SK-N-SH (cell line): ENCODE measurements around the gene PLB1. TPM values are rescaled to one million over a fixed set of nuclear protein-coding genes. Genes with fewer than 3 reads are reported as not detected.

Experiments
- CTCF ChIA-PET: fragments of 300-600, 350-600 bp; formaldehyde crosslinking; extraction: SDS; loops from one replicate; lab custom pipeline; 2021; lab: Yijun Ruan, JAX
- POLR2A ChIA-PET: fragments of 350-600 bp; sonication (Branson Sonifier 250); formaldehyde crosslinking; extraction: SDS; loops from one replicate; lab custom pipeline; 2020; ENCODE audit warnings: antibody characterized with exemption, inconsistent platforms; lab: Yijun Ruan, JAX
- DNase-seq: peaks from one replicate; pipeline ENCODE4 v3.0.0; 2012
- H2AFZ ChIP-seq: fragments of 200-600 bp; sonication (generic); 2 replicates; pipeline ENCODE4 v1.8.1; 2016; ENCODE audit warnings: antibody characterized with exemption, mild to moderate bottlenecking, low read depth
- H3F3A ChIP-seq: fragments of 200-600 bp; sonication (generic); replicated peaks from 2 replicates; pipeline ENCODE3; 2016; ENCODE audit warnings: antibody characterized with exemption, mild to moderate bottlenecking; ENCODE audit not compliant: insufficient read depth
- H3K27ac ChIP-seq, 2 experiments: fragments of 200-500 bp in 1 of 2; fragments of 200-600 bp in 1 of 2; sonication (Bioruptor generic) in 1 of 2; sonication (generic), shearing (Covaris generic) in 1 of 2; 2 replicates each; pipeline versions ENCODE4 v1.5.1 to v1.6.1; 2014 to 2016; ENCODE audit warnings: low read depth in 2 of 2, inconsistent platforms in 1 of 2, low read length in 1 of 2, mild to moderate bottlenecking in 1 of 2, mixed read lengths in 1 of 2
- H3K27me3 ChIP-seq: fragments of 200-600 bp; sonication (generic), shearing (Covaris generic); 2 replicates; pipeline ENCODE4 v1.6.1; 2016; ENCODE audit warnings: mixed run types; ENCODE audit not compliant: insufficient read depth
- H3K36me3 ChIP-seq, 2 experiments: fragments of 200-500 bp in 1 of 2; fragments of 200-600 bp in 1 of 2; sonication (Bioruptor generic) in 1 of 2; sonication (generic) in 1 of 2; replicated peaks in 1 of 2; 2 replicates each; pipeline versions ENCODE3 to v1.5.1; 2014 to 2016; ENCODE audit warnings: low read length in 1 of 2, mild to moderate bottlenecking in 1 of 2; ENCODE audit not compliant: insufficient read depth in 2 of 2, control insufficient read depth in 1 of 2
- H3K4me1 ChIP-seq, 2 experiments: fragments of 200-500 bp in 1 of 2; fragments of 200-600 bp in 1 of 2; sonication (Bioruptor generic) in 1 of 2; sonication (generic), shearing (Covaris generic) in 1 of 2; 2 replicates each; pipeline versions ENCODE4 v1.5.1 to v1.6.1; 2014 to 2016; ENCODE audit warnings: low read depth in 1 of 2, low read length in 1 of 2, mixed run types in 1 of 2; ENCODE audit not compliant: insufficient read depth in 2 of 2, control insufficient read depth in 1 of 2
- H3K4me2 ChIP-seq: fragments of 200-600 bp; sonication (generic), shearing (Covaris generic); 2 replicates; pipeline ENCODE4 v1.6.1; 2017; ENCODE audit warnings: mixed run types
- H3K4me3 ChIP-seq, 2 experiments: fragments of 200-500 bp in 1 of 2; fragments of 200-600 bp in 1 of 2; sonication (Bioruptor generic) in 1 of 2; sonication (generic), shearing (Covaris generic) in 1 of 2; 2 replicates each; pipeline versions ENCODE4 v1.5.1 to v1.8.1; 2014 to 2016; ENCODE audit warnings: low read depth in 2 of 2, inconsistent platforms in 1 of 2, low read length in 1 of 2, mild to moderate bottlenecking in 1 of 2, mixed read lengths in 1 of 2, moderate library complexity in 1 of 2
- H3K79me2 ChIP-seq: fragments of 200-600 bp; sonication (generic); 2 replicates; pipeline ENCODE4 v1.8.1; 2017; ENCODE audit warnings: mild to moderate bottlenecking; ENCODE audit not compliant: insufficient read depth
- H3K9ac ChIP-seq: fragments of 200-600 bp; sonication (generic); 2 replicates; pipeline ENCODE4 v1.6.1; 2017; ENCODE audit warnings: mixed run types
- H3K9me2 ChIP-seq: fragments of 200-600 bp; sonication (generic); 2 replicates; pipeline ENCODE4 v1.6.1; 2017; ENCODE audit warnings: mixed run types
- H3K9me3 ChIP-seq: fragments of 200-600 bp; sonication (generic); 2 replicates; pipeline ENCODE4 v1.6.1; 2017; ENCODE audit warnings: mixed run types, mild to moderate bottlenecking, moderate library complexity
- H4K20me1 ChIP-seq: fragments of 200-600 bp; sonication (generic); 2 replicates; pipeline ENCODE4 v1.6.1; 2017; ENCODE audit warnings: mild to moderate bottlenecking, mixed run types; ENCODE audit not compliant: insufficient read depth
- CHD2 ChIP-seq: fragments of 150-350 bp; IDR thresholded peaks from 2 replicates; pipeline ENCODE4 v1.6.1; 2018; ENCODE audit warnings: low read length; ENCODE audit not compliant: partially characterized antibody
- ELF1 ChIP-seq: IDR thresholded peaks from 2 replicates; pipeline ENCODE4 v1.4.0; 2012
- EP300 ChIP-seq, 2 experiments: IDR thresholded peaks; 2 replicates each; pipeline versions ENCODE4 v1.4.0 to v1.6.1; 2012; ENCODE audit warnings: borderline replicate concordance in 1 of 2, low read depth in 1 of 2, low read length in 1 of 2
- FOSL2 ChIP-seq: IDR thresholded peaks from 2 replicates; pipeline ENCODE4 v1.4.0; 2012; ENCODE audit warnings: low read depth, mild to moderate bottlenecking, moderate library complexity, borderline replicate concordance
- JUND ChIP-seq: IDR thresholded peaks from 2 replicates; pipeline ENCODE4 v1.4.0; 2012
- MXI1 ChIP-seq: IDR thresholded peaks from 2 replicates; pipeline ENCODE4 v1.6.1; 2012; ENCODE audit warnings: mild to moderate bottlenecking, low read depth, low read length, improper control_type of control experiment
- NRF1 ChIP-seq: IDR thresholded peaks from 2 replicates; pipeline ENCODE4 v1.6.1; 2012; ENCODE audit warnings: low read depth, mild to moderate bottlenecking, low read length
- POLR2AphosphoS5 ChIP-seq: IDR thresholded peaks from 2 replicates; pipeline ENCODE4 v1.6.1; 2012; ENCODE audit warnings: low read depth, low read length
- RCOR1 ChIP-seq: fragments of 150-350 bp; IDR thresholded peaks from 2 replicates; pipeline ENCODE4 v1.6.1; 2017; ENCODE audit warnings: antibody characterized with exemption, low read length
- SIN3A ChIP-seq: IDR thresholded peaks from 2 replicates; pipeline ENCODE4 v1.6.1; 2012; ENCODE audit warnings: low read depth, mild to moderate bottlenecking, low read length, moderate library complexity, borderline replicate concordance
- TAF1 ChIP-seq: IDR thresholded peaks from 2 replicates; pipeline ENCODE4 v1.6.1; 2012; ENCODE audit warnings: low read depth, mild to moderate bottlenecking, low read length, moderate library complexity, borderline replicate concordance
- TCF12 ChIP-seq: IDR thresholded peaks from 2 replicates; pipeline ENCODE4 v1.4.0; 2012
- TEAD4 ChIP-seq: IDR thresholded peaks from 2 replicates; pipeline ENCODE4 v1.4.0; 2012; ENCODE audit warnings: mild to moderate bottlenecking, borderline replicate concordance; ENCODE audit not compliant: insufficient read depth
- YY1 ChIP-seq: IDR thresholded peaks from 2 replicates; pipeline ENCODE4 v1.4.0; 2012; ENCODE audit warnings: low read depth, mild to moderate bottlenecking
- WGBS: methylation state at CpG from one replicate; pipeline ENCODE4 v1.1.6; 2017; ENCODE audit warnings: low lambda C conversion rate; 5-methylcytosine and 5-hydroxymethylcytosine counted together
- polyA plus RNA-seq, 3 experiments: library from polyadenylated mRNA; depleted of rRNA; stranded (reverse); fragments of >200 nt; gene quantifications; 2 replicates each; pipeline ENCODE4 v1.2.3, GENCODE V29; 2012
- TF ChIP-seq, protein P1 (sequence below): IDR thresholded peaks from 2 replicates; pipeline ENCODE4 v1.4.0; 2012; ENCODE audit warnings: low read depth, borderline replicate concordance
- TF ChIP-seq, protein P2 (sequence below): IDR thresholded peaks from 2 replicates; pipeline ENCODE4; 2012
- TF ChIP-seq, protein P3 (sequence below): fragments of 150-350 bp; IDR thresholded peaks from 2 replicates; pipeline ENCODE4 v1.6.1; 2017; ENCODE audit warnings: antibody characterized with exemption, low read length, low read depth, borderline replicate concordance
- TF ChIP-seq, protein P4 (sequence below): IDR thresholded peaks from 2 replicates; pipeline ENCODE4 v1.4.0; 2012; ENCODE audit warnings: low read depth, borderline replicate concordance
- TF ChIP-seq, protein P5 (sequence below): fragments of 200-600 bp; sonication (generic); IDR thresholded peaks from 2 replicates; pipeline ENCODE4 v1.6.1; 2017; ENCODE audit warnings: antibody characterized with exemption, mild to moderate bottlenecking, moderate library complexity

The PLB1 gene
- polyA plus RNA-seq, 1 of the 3 experiments (the other 2 are of a cell fraction) = 0.10 TPM

DNA sequence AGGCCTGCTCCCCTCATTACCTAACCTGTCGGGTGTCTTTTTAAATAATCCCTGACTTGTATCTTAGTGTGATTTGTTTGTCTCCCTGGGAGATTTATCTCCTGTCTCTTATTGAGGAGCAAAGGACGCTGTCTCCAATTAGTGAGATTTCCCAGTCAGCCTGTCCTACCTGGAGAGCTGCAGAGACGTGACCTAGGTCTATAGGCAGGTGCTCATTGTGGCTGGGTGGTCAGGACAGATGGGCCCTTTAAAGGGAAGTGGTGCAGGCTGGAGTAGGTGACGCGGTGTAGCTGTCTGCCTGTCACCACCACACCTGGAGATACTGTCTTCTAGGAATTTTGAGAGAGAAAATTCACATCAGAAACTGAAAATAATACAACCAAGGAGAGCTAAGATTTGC is 28.0 kb downstream of the PLB1 start:
- H3K27ac ChIP-seq = no peak overlapping the region
- no peaks in the 10 kb centered on the region for H3K9me2 ChIP-seq
- H3K4me1 ChIP-seq = peaks cover 0 to 3% of the 10 kb centered on the region in 2 experiments; a peak in 1 of 4 replicates
- peaks cover 50% of the 10 kb centered on the region for H3K27me3 ChIP-seq
- no peak overlapping the region for H3K9ac ChIP-seq
- no peak overlapping the region for H3K4me2 ChIP-seq
- no peaks in the 10 kb centered on the region for H3K79me2 ChIP-seq
- DNase-seq = no peak
- no peak overlapping the region for H2AFZ ChIP-seq
- ChIA-PET CTCF (interaction anchor here (1.0 to 1.8 kb wide), 4 partner anchors 8 to 369 kb away, joined by 3 to 7 read pairs (median 6); no protein-coding TSS in a partner anchor), POLR2A (no interaction called here)
- 53% methylated on average over 5 of the region's 5 CpGs for WGBS
- H3K9me3 ChIP-seq = no peaks in the 10 kb centered on the region
- TF ChIP-seq NRF1 (no peak), EP300 (IDR thresholded peaks at IDR 0.05; ENCODE audit: borderline replicate concordance in 1 of 2, low read depth in 1 of 2, low read length in 1 of 2) (no peak), FOSL2 (no peak), RCOR1 (no peak), POLR2AphosphoS5 (no peak), CHD2 (no peak)
- TF ChIP-seq, protein P1, sequence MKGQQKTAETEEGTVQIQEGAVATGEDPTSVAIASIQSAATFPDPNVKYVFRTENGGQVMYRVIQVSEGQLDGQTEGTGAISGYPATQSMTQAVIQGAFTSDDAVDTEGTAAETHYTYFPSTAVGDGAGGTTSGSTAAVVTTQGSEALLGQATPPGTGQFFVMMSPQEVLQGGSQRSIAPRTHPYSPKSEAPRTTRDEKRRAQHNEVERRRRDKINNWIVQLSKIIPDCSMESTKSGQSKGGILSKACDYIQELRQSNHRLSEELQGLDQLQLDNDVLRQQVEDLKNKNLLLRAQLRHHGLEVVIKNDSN = no peak
- H3K4me3 ChIP-seq = no peak overlapping the region
- H3F3A ChIP-seq = no peaks in the 10 kb centered on the region
- H4K20me1 ChIP-seq = no peaks in the 10 kb centered on the region
- H3K36me3 ChIP-seq = no peaks in the 10 kb centered on the region

DNA sequence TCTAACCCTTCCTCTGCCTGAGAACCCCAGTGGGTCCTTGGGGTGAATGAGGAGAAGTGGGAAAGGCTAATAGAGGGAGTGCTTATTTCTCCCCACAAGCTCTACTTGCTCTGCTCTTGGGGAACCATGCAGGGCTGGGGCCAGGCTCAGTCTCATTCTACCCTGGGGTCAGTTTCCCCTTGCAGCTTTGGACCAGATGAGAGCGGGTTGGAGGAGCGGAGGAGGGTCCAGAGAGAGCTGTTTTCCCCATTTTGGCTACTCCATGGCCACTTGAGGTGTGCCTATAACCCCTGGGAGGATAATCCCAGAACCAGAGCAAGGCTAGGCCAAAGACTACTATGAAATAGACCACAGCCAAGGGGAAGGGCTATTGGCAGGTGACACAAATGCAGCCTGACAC is 29.6 kb downstream of the PLB1 start:
- Histone ChIP-seq H3K4me1 (peaks cover 0 to 3% of the 10 kb centered on the region in 2 experiments; a peak in 1 of 4 replicates), H3F3A (no peaks in the 10 kb centered on the region)
- WGBS = 51% methylated on average over 2 of the region's 2 CpGs
- TF ChIP-seq TEAD4 = no peak
- TF ChIP-seq, protein P2, sequence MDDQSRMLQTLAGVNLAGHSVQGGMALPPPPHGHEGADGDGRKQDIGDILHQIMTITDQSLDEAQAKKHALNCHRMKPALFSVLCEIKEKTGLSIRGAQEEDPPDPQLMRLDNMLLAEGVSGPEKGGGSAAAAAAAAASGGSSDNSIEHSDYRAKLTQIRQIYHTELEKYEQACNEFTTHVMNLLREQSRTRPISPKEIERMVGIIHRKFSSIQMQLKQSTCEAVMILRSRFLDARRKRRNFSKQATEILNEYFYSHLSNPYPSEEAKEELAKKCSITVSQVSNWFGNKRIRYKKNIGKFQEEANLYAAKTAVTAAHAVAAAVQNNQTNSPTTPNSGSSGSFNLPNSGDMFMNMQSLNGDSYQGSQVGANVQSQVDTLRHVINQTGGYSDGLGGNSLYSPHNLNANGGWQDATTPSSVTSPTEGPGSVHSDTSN = no peak
- no peak for TF ChIP-seq ELF1
- TF ChIP-seq, protein P3, sequence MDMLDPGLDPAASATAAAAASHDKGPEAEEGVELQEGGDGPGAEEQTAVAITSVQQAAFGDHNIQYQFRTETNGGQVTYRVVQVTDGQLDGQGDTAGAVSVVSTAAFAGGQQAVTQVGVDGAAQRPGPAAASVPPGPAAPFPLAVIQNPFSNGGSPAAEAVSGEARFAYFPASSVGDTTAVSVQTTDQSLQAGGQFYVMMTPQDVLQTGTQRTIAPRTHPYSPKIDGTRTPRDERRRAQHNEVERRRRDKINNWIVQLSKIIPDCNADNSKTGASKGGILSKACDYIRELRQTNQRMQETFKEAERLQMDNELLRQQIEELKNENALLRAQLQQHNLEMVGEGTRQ = no peak
- TF ChIP-seq JUND = no peak
- no peak for TF ChIP-seq SIN3A
- no peak for TF ChIP-seq TAF1
- TF ChIP-seq, protein P4, sequence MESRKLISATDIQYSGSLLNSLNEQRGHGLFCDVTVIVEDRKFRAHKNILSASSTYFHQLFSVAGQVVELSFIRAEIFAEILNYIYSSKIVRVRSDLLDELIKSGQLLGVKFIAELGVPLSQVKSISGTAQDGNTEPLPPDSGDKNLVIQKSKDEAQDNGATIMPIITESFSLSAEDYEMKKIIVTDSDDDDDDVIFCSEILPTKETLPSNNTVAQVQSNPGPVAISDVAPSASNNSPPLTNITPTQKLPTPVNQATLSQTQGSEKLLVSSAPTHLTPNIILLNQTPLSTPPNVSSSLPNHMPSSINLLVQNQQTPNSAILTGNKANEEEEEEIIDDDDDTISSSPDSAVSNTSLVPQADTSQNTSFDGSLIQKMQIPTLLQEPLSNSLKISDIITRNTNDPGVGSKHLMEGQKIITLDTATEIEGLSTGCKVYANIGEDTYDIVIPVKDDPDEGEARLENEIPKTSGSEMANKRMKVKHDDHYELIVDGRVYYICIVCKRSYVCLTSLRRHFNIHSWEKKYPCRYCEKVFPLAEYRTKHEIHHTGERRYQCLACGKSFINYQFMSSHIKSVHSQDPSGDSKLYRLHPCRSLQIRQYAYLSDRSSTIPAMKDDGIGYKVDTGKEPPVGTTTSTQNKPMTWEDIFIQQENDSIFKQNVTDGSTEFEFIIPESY = no peak
- no peak for TF ChIP-seq TCF12
- TF ChIP-seq YY1 = no peak
- TF ChIP-seq, protein P1 = no peak
- TF ChIP-seq, protein P5, sequence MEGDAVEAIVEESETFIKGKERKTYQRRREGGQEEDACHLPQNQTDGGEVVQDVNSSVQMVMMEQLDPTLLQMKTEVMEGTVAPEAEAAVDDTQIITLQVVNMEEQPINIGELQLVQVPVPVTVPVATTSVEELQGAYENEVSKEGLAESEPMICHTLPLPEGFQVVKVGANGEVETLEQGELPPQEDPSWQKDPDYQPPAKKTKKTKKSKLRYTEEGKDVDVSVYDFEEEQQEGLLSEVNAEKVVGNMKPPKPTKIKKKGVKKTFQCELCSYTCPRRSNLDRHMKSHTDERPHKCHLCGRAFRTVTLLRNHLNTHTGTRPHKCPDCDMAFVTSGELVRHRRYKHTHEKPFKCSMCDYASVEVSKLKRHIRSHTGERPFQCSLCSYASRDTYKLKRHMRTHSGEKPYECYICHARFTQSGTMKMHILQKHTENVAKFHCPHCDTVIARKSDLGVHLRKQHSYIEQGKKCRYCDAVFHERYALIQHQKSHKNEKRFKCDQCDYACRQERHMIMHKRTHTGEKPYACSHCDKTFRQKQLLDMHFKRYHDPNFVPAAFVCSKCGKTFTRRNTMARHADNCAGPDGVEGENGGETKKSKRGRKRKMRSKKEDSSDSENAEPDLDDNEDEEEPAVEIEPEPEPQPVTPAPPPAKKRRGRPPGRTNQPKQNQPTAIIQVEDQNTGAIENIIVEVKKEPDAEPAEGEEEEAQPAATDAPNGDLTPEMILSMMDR = no peak
- TF ChIP-seq MXI1 = no peak
- TF ChIP-seq, all 33 proteins: peak for 0
- H4K20me1 ChIP-seq = no peaks in the 10 kb centered on the region
- ChIA-PET CTCF (interaction anchor here (0.7 to 1.1 kb wide), 3 partner anchors 12 to 58 kb away, joined by 3 read pairs; no protein-coding TSS in a partner anchor), POLR2A (no interaction called here)
- H3K4me3 ChIP-seq = no peak overlapping the region
- H3K27ac ChIP-seq = no peak overlapping the region
- no peak overlapping the region for H2AFZ ChIP-seq
- no peaks in the 10 kb centered on the region for H3K9me3 ChIP-seq
- no peaks in the 10 kb centered on the region for H3K9me2 ChIP-seq
- no peak overlapping the region for H3K9ac ChIP-seq
- H3K27me3 ChIP-seq = peaks cover 43% of the 10 kb centered on the region
- DNase-seq = no peak
- no peaks in the 10 kb centered on the region for H3K79me2 ChIP-seq
- H3K36me3 ChIP-seq = no peaks in the 10 kb centered on the region
- no peak overlapping the region for H3K4me2 ChIP-seq
